GM18517 (cell line): ENCODE results near the gene SEMA3F.

Experiments
- ATAC-seq: cut with Tn5 transposase; IDR thresholded peaks from one replicate; pipeline ENCODE4 v1.9.1; 2021; ENCODE audit warnings: mild to moderate bottlenecking, moderate library complexity; ENCODE audit not compliant: unreplicated experiment

The SEMA3F gene

GRCh38 chr3:50169232-50169832, 14.2 kb downstream of the SEMA3F start:
- ATAC-seq, result no peak

- no peak for ATAC-seq
Observed at GRCh38 chr3:50169858-50170257, 14.7 kb downstream of the SEMA3F start.

- ATAC-seq, result no peak
Observed at GRCh38 chr3:50170689-50171088, 15.6 kb downstream of the SEMA3F start.

- no peak for ATAC-seq
Observed at GRCh38 chr3:50171540-50172301, 16.6 kb downstream of the SEMA3F start.

GRCh38 chr3:50172626-50173220, 17.6 kb downstream of the SEMA3F start:
- no peak for ATAC-seq

GRCh38 chr3:50173685-50174516, 18.8 kb downstream of the SEMA3F start:
- ATAC-seq, result no peak

GRCh38 chr3:50174517-50174895, 19.4 kb downstream of the SEMA3F start:
- no peak for ATAC-seq

GRCh38 chr3:50174947-50175524, 19.9 kb downstream of the SEMA3F start:
- no peak for ATAC-seq

GRCh38 chr3:50177346-50177745, 22.2 kb downstream of the SEMA3F start:
- no peak for ATAC-seq

- no peak for ATAC-seq
Observed at GRCh38 chr3:50179710-50180109, 24.6 kb downstream of the SEMA3F start.

GRCh38 chr3:50181985-50182384, 26.9 kb downstream of the SEMA3F start:
- ATAC-seq, result no peak

- ATAC-seq, result no peak
Observed at GRCh38 chr3:50182533-50183099, 27.5 kb downstream of the SEMA3F start.

GRCh38 chr3:50183755-50184154, 28.6 kb downstream of the SEMA3F start:
- ATAC-seq, result no peak

GRCh38 chr3:50184242-50184978, 29.3 kb downstream of the SEMA3F start:
- ATAC-seq, result no peak

- ATAC-seq, result no peak
Observed at GRCh38 chr3:50185230-50185629, 30.1 kb downstream of the SEMA3F start.

- no peak for ATAC-seq
Observed at GRCh38 chr3:50186096-50186495, 31.0 kb downstream of the SEMA3F start.

- no peak for ATAC-seq
Observed at GRCh38 chr3:50187750-50188149, 32.6 kb downstream of the SEMA3F start.

- no peak for ATAC-seq
Observed at GRCh38 chr3:50189274-50189673, 34.1 kb downstream of the SEMA3F start.

GRCh38 chr3:50189989-50190388, 34.9 kb downstream of the SEMA3F start:
- ATAC-seq, result no peak
